IPS-18c (cell line): ENCODE results near the gene CPA1.

Experiments used
- H3K4me3 ChIP-seq: 2 replicates; pipeline ENCODE4 v1.7.0; 2013; ENCODE audit warnings: low read depth, mild to moderate bottlenecking, low read length, moderate library complexity; ENCODE audit not compliant: insufficient read depth
- H3K9me3 ChIP-seq: one replicate; pipeline ENCODE4 v1.6.1; 2013; ENCODE audit warnings: mild to moderate bottlenecking, low read length, moderate library complexity; ENCODE audit not compliant: control insufficient read depth, insufficient read depth

CPA1 gene

GRCh38 chr7:130350945-130351790 is 29.1 kb upstream of the CPA1 start:
- H3K4me3 ChIP-seq: no peak overlapping the region
- peaks cover 2% of the 10 kb centered on the region for H3K9me3 ChIP-seq

GRCh38 chr7:130351791-130352090 is 28.6 kb upstream of the CPA1 start:
- Histone ChIP-seq H3K9me3 (peaks cover 2% of the 10 kb centered on the region), H3K4me3 (no peak overlapping the region)

GRCh38 chr7:130352194-130353074 is 27.9 kb upstream of the CPA1 start:
- Histone ChIP-seq H3K4me3 (no peak overlapping the region), H3K9me3 (peaks cover 2% of the 10 kb centered on the region)

GRCh38 chr7:130353196-130353595 is 27.1 kb upstream of the CPA1 start:
- H3K9me3 ChIP-seq: peaks cover 2% of the 10 kb centered on the region
- H3K4me3 ChIP-seq: no peak overlapping the region

GRCh38 chr7:130356121-130356875 is 24.0 kb upstream of the CPA1 start:
- H3K9me3 ChIP-seq: peaks cover 2% of the 10 kb centered on the region

GRCh38 chr7:130356876-130357611 is 23.2 kb upstream of the CPA1 start:
- no peak overlapping the region for H3K4me3 ChIP-seq

More at GRCh38 chr7:130356121-130356875, 24.0 kb upstream of the CPA1 start:
- no peak overlapping the region for H3K4me3 ChIP-seq

GRCh38 chr7:130358471-130358870 is 21.8 kb upstream of the CPA1 start:
- Histone ChIP-seq H3K9me3 (peaks cover 2% of the 10 kb centered on the region), H3K4me3 (no peak overlapping the region)

More at GRCh38 chr7:130356876-130357611, 23.2 kb upstream of the CPA1 start:
- H3K9me3 ChIP-seq: peaks cover 2% of the 10 kb centered on the region

GRCh38 chr7:130359276-130359857 is 20.9 kb upstream of the CPA1 start:
- no peak overlapping the region for H3K4me3 ChIP-seq
- no peaks in the 10 kb centered on the region for H3K9me3 ChIP-seq

GRCh38 chr7:130360518-130360917 is 19.8 kb upstream of the CPA1 start:
- H3K9me3 ChIP-seq: no peaks in the 10 kb centered on the region

GRCh38 chr7:130361681-130362080 is 18.6 kb upstream of the CPA1 start:
- no peaks in the 10 kb centered on the region for H3K9me3 ChIP-seq
- no peak overlapping the region for H3K4me3 ChIP-seq

More at GRCh38 chr7:130360518-130360917, 19.8 kb upstream of the CPA1 start:
- no peak overlapping the region for H3K4me3 ChIP-seq

- Histone ChIP-seq H3K9me3 (no peaks in the 10 kb centered on the region), H3K4me3 (no peak overlapping the region)
Observed at GRCh38 chr7:130362251-130362816, 18.0 kb upstream of the CPA1 start.

GRCh38 chr7:130363026-130363847 is 17.1 kb upstream of the CPA1 start:
- Histone ChIP-seq H3K9me3 (no peaks in the 10 kb centered on the region), H3K4me3 (no peak overlapping the region)

GRCh38 chr7:130364451-130364850 is 15.8 kb upstream of the CPA1 start:
- H3K4me3 ChIP-seq: no peak overlapping the region
- H3K9me3 ChIP-seq: no peaks in the 10 kb centered on the region

GRCh38 chr7:130365088-130365487 is 15.2 kb upstream of the CPA1 start:
- Histone ChIP-seq H3K9me3 (no peaks in the 10 kb centered on the region), H3K4me3 (no peak overlapping the region)
